H1 (cell line): ENCODE results near the gene BAX. TPM values are rescaled to one million over a fixed set of nuclear protein-coding genes. Genes with fewer than 3 reads are reported as not detected.

Experiments
- KDM4A ChIP-seq: IDR thresholded peaks from one replicate; pipeline ENCODE4 v1.7.1; 2012; ENCODE audit warnings: low read depth, mild to moderate bottlenecking, moderate library complexity, low read length, inconsistent platforms; ENCODE audit not compliant: severe bottlenecking
- polyA plus RNA-seq, 7 experiments: library from polyadenylated mRNA; depleted of rRNA in 3 of 7; stranded (reverse) in 5 of 7; unstranded in 2 of 7; fragments of >200 nt in 5 of 7; fragments of 200-250 nt in 2 of 7; gene quantifications; 1 replicate in 5 of 7; 2 replicates in 1 of 7; 4 replicates in 1 of 7; pipeline versions ENCODE4 v1.2.1 to v1.2.3, GENCODE V29; 2011 to 2013; ENCODE audit warnings: missing spikeins in 2 of 7, mixed read lengths in 2 of 7
- total RNA-seq: library from RNA; stranded (reverse); fragmentation: NEBNext Ultra II Directional; extraction: Animal tissue kit (Norgen Biotek cat#: 25700); gene quantifications from 2 replicates; pipeline ENCODE4 v1.2.1, GENCODE V29; 2021

BAX gene
- total and polyA plus RNA-seq, 2 of the 8 experiments (the other 6 are each of a cell fraction or from before 2014, with no cell fraction given) = 257 to 346 TPM

- TF ChIP-seq KDM4A = peak; percentile 30
Measured at GRCh38 chr19:48992581-48993174, 38.0 kb downstream of the BAX start (continued).
